Ectodermal cell (in vitro differentiated cells): ENCODE results near the gene FLT3.
"Not testable (repeated sequence)": the region's sequence is repeated elsewhere in the genome, so short reads cannot be mapped to it uniquely, and the experiment has no call there.

Source experiments
- H3K27ac ChIP-seq: 2 replicates; pipeline ENCODE4 v1.7.0; 2013; ENCODE audit warnings: mild to moderate bottlenecking, low read depth, low read length; ENCODE audit not compliant: insufficient read depth, poor library complexity, severe bottlenecking
- H3K27me3 ChIP-seq: 2 replicates; pipeline ENCODE4 v1.7.0; 2013; ENCODE audit warnings: mild to moderate bottlenecking, low read length; ENCODE audit not compliant: insufficient read depth, control insufficient read depth, poor library complexity, severe bottlenecking
- H3K36me3 ChIP-seq: one replicate; pipeline ENCODE4 v1.7.0; 2013; ENCODE audit warnings: low read length; ENCODE audit not compliant: control insufficient read depth, insufficient read depth
- H3K4me1 ChIP-seq: one replicate; pipeline ENCODE4 v1.7.0; 2013; ENCODE audit warnings: low read length; ENCODE audit not compliant: control insufficient read depth, insufficient read depth
- H3K4me3 ChIP-seq: 2 replicates; pipeline ENCODE4 v1.7.0; 2013; ENCODE audit warnings: low read depth, low read length, control low read depth; ENCODE audit not compliant: insufficient read depth
- H3K9me3 ChIP-seq: 2 replicates; pipeline ENCODE4 v1.7.0; 2013; ENCODE audit warnings: mild to moderate bottlenecking, low read length, moderate library complexity; ENCODE audit not compliant: control insufficient read depth
- WGBS, 2 experiments: methylation state at CpG; one replicate each; pipeline ENCODE4 v1.1.7; 2013; ENCODE audit warnings: missing lambda C conversion rate in 2 of 2; 5-methylcytosine and 5-hydroxymethylcytosine counted together

Gene FLT3

GRCh38 chr13:28010046-28010445 is 90.3 kb downstream of the FLT3 start:
- Histone ChIP-seq H3K36me3 (no peaks in the 10 kb centered on the region), H3K27me3 (no peaks in the 10 kb centered on the region), H3K4me1 (no peaks in the 10 kb centered on the region), H3K27ac (no peak overlapping the region), H3K9me3 (no peaks in the 10 kb centered on the region), H3K4me3 (no peak overlapping the region)
- 81 to 85% methylated on average over 5 of the region's 5 CpGs for WGBS, 2 experiments

GRCh38 chr13:28005016-28005415 is 95.4 kb downstream of the FLT3 start:
- H3K4me3 ChIP-seq, H3K4me1 ChIP-seq, H3K9me3 ChIP-seq, H3K27me3 ChIP-seq, H3K27ac ChIP-seq, H3K36me3 ChIP-seq: not testable (repeated sequence)
- WGBS, 2 experiments: 92% methylated on average over 12 to 13 of the region's 13 CpGs

- no peaks in the 10 kb centered on the region for H3K27me3 ChIP-seq
- no peak overlapping the region for H3K4me3 ChIP-seq
- no peak overlapping the region for H3K27ac ChIP-seq
- 80% methylated on average over 4 to 6 of the region's 6 CpGs for WGBS, 2 experiments
- no peaks in the 10 kb centered on the region for H3K4me1 ChIP-seq
- no peaks in the 10 kb centered on the region for H3K9me3 ChIP-seq
- H3K36me3 ChIP-seq: no peaks in the 10 kb centered on the region
These were observed 97.3 kb downstream of the FLT3 start for GRCh38 chr13:28002886-28003698.

- no peaks in the 10 kb centered on the region for H3K36me3 ChIP-seq
- no peak overlapping the region for H3K4me3 ChIP-seq
- H3K4me1 ChIP-seq: no peaks in the 10 kb centered on the region
- no peak overlapping the region for H3K27ac ChIP-seq
- H3K9me3 ChIP-seq: no peaks in the 10 kb centered on the region
- H3K27me3 ChIP-seq: no peaks in the 10 kb centered on the region
- 87 to 89% methylated on average over 20 of the region's 20 CpGs for WGBS, 2 experiments
These were observed 98.4 kb downstream of the FLT3 start for GRCh38 chr13:28001837-28002473.

GRCh38 chr13:28001049-28001448 is 99.3 kb downstream of the FLT3 start:
- Histone ChIP-seq H3K36me3 (no peaks in the 10 kb centered on the region), H3K4me3 (no peak overlapping the region), H3K27me3 (no peaks in the 10 kb centered on the region), H3K27ac (no peak overlapping the region), H3K4me1 (no peaks in the 10 kb centered on the region), H3K9me3 (no peaks in the 10 kb centered on the region)
- WGBS, 2 experiments: 92 to 96% methylated on average over 11 of the region's 11 CpGs

GRCh38 chr13:28000567-28000966 is 99.8 kb downstream of the FLT3 start:
- Histone ChIP-seq H3K36me3 (no peaks in the 10 kb centered on the region), H3K4me3 (no peak overlapping the region), H3K27ac (no peak overlapping the region), H3K4me1 (no peaks in the 10 kb centered on the region), H3K9me3 (no peaks in the 10 kb centered on the region), H3K27me3 (no peaks in the 10 kb centered on the region)
- 51 to 54% methylated on average over 5 of the region's 5 CpGs for WGBS, 2 experiments

GRCh38 chr13:27997904-27998522 is 102.4 kb downstream of the FLT3 start:
- Histone ChIP-seq H3K9me3 (no peaks in the 10 kb centered on the region), H3K4me3 (no peak overlapping the region), H3K4me1 (no peaks in the 10 kb centered on the region), H3K27me3 (no peaks in the 10 kb centered on the region), H3K36me3 (no peaks in the 10 kb centered on the region), H3K27ac (no peak overlapping the region)
- 30 to 32% methylated on average over 7 of the region's 7 CpGs for WGBS, 2 experiments

GRCh38 chr13:27991881-27992280 is 108.5 kb downstream of the FLT3 start:
- no peaks in the 10 kb centered on the region for H3K9me3 ChIP-seq
- no peak overlapping the region for H3K4me3 ChIP-seq
- no peaks in the 10 kb centered on the region for H3K4me1 ChIP-seq
- 88 to 92% methylated on average over 6 of the region's 6 CpGs for WGBS, 2 experiments
- no peak overlapping the region for H3K27ac ChIP-seq
- peaks cover 29% of the 10 kb centered on the region for H3K27me3 ChIP-seq
- H3K36me3 ChIP-seq: no peaks in the 10 kb centered on the region

- 88% methylated on average over 11 of the region's 11 CpGs for WGBS, 2 experiments
- Histone ChIP-seq H3K9me3 (no peaks in the 10 kb centered on the region), H3K4me1 (no peaks in the 10 kb centered on the region), H3K36me3 (no peaks in the 10 kb centered on the region), H3K4me3 (no peak within 1 kb of the TSS), H3K27me3 (peaks cover 61% of the 10 kb centered on the region), H3K27ac (no peak within 1 kb of the TSS)
These were observed 111.9 kb downstream of the FLT3 start, which contains the start of gene URAD for GRCh38 chr13:27988520-27988919. TSS of gene URAD (minus strand) at chr13:27988693. CDS start at chr13:27988637, 56 bp downstream.

- Histone ChIP-seq H3K4me3 (no peak overlapping the region), H3K4me1 (no peaks in the 10 kb centered on the region), H3K36me3 (no peaks in the 10 kb centered on the region), H3K9me3 (no peaks in the 10 kb centered on the region), H3K27me3 (peaks cover 86% of the 10 kb centered on the region), H3K27ac (no peak overlapping the region)
- WGBS, 2 experiments: 100% methylated on average over 1 of the region's 1 CpG; no CpG with 5 or more reads in 1 of the 2 experiments
These were observed 114.8 kb downstream of the FLT3 start for GRCh38 chr13:27985600-27985999.
